ENCODE results near the gene DTX3.
A peak's percentile ranks its signal among the peaks of the same experiment; 100 is the strongest.
"Not testable (repeated sequence)": the region's sequence is repeated elsewhere in the genome, so short reads cannot be mapped to it uniquely, and the experiment has no call there.

DTX3 gene

GRCh38 chr12:57604454-57604991, at the start of gene DTX3:
TSS of gene DTX3 (plus strand) at chr12:57604824. CDS start at chr12:57606518, 1,694 bp downstream.
- in situ Hi-C loops (cut with HindIII; ENCODE audit: low pct_ligation_motif_present, low sequenced_read_pairs), result no loop called here
- Histone ChIP-seq H3K27ac (no peak within 1 kb of the TSS), H3K36me3 (replicated peaks) (peaks cover 3% of the 10 kb centered on the region), H3K4me3 (ENCODE audit: low read depth, low read length) (peak within 1 kb of the TSS; percentile 75), H3K27me3 (replicated peaks) (no peaks in the 10 kb centered on the region)
- TF ChIP-seq CTCF (IDR thresholded peaks at IDR 0.05; ENCODE audit: low read depth, low read length, missing control alignments), result no peak
- DNase-seq, result peak; percentile 3

- Histone ChIP-seq H3K36me3 (replicated peaks) (no peaks in the 10 kb centered on the region), H3K27ac (no peak overlapping the region), H3K27me3 (replicated peaks) (peaks cover 6% of the 10 kb centered on the region), H3K4me3 (ENCODE audit: low read depth, low read length) (no peak overlapping the region)
- no peak for TF ChIP-seq CTCF (IDR thresholded peaks at IDR 0.05; ENCODE audit: low read depth, low read length, missing control alignments)
- DNase-seq, result no peak
- in situ Hi-C loops (cut with HindIII; ENCODE audit: low pct_ligation_motif_present, low sequenced_read_pairs), result no loop called here
Observed at GRCh38 chr12:57554897-57555296, 49.7 kb upstream of the DTX3 start.

- Histone ChIP-seq H3K27me3 (replicated peaks) (no peaks in the 10 kb centered on the region), H3K36me3 (replicated peaks) (no peaks in the 10 kb centered on the region), H3K4me3 (ENCODE audit: low read depth, low read length) (no peak overlapping the region), H3K27ac (no peak overlapping the region)
- no peak for TF ChIP-seq CTCF (IDR thresholded peaks at IDR 0.05; ENCODE audit: low read depth, low read length, missing control alignments)
- DNase-seq, result no peak
- in situ Hi-C loops (cut with HindIII; ENCODE audit: low pct_ligation_motif_present, low sequenced_read_pairs), result no loop called here
Observed at GRCh38 chr12:57558864-57559263, 45.8 kb upstream of the DTX3 start.

GRCh38 chr12:57560516-57560915, 44.1 kb upstream of the DTX3 start:
- H3K36me3 ChIP-seq (replicated peaks), result no peaks in the 10 kb centered on the region
- no peak for DNase-seq
- no peak overlapping the region for H3K4me3 ChIP-seq (ENCODE audit: low read depth, low read length)
- no peaks in the 10 kb centered on the region for H3K27me3 ChIP-seq (replicated peaks)
- no peak for TF ChIP-seq CTCF (IDR thresholded peaks at IDR 0.05; ENCODE audit: low read depth, low read length, missing control alignments)
- in situ Hi-C loops (cut with HindIII; ENCODE audit: low pct_ligation_motif_present, low sequenced_read_pairs), result no loop called here
- no peak overlapping the region for H3K27ac ChIP-seq

GRCh38 chr12:57561117-57561516, 43.5 kb upstream of the DTX3 start:
- H3K27ac ChIP-seq; H3K4me3 ChIP-seq (ENCODE audit: low read depth, low read length); H3K27me3 ChIP-seq (replicated peaks); H3K36me3 ChIP-seq (replicated peaks); in situ Hi-C loops (cut with HindIII; ENCODE audit: low pct_ligation_motif_present, low sequenced_read_pairs): not testable (repeated sequence)
- DNase-seq, result peak; percentile 42

GRCh38 chr12:57563358-57563757, 41.3 kb upstream of the DTX3 start:
- DNase-seq, result no peak
- Histone ChIP-seq H3K27ac (no peak overlapping the region), H3K27me3 (replicated peaks) (no peaks in the 10 kb centered on the region), H3K4me3 (ENCODE audit: low read depth, low read length) (no peak overlapping the region), H3K36me3 (replicated peaks) (no peaks in the 10 kb centered on the region)
- in situ Hi-C loops (cut with HindIII; ENCODE audit: low pct_ligation_motif_present, low sequenced_read_pairs), result no loop called here
- TF ChIP-seq CTCF (IDR thresholded peaks at IDR 0.05; ENCODE audit: low read depth, low read length, missing control alignments), result no peak

Data from brain microvascular endothelial cell (primary cell).